ENCODE data around the gene DOCK4.

DNA sequence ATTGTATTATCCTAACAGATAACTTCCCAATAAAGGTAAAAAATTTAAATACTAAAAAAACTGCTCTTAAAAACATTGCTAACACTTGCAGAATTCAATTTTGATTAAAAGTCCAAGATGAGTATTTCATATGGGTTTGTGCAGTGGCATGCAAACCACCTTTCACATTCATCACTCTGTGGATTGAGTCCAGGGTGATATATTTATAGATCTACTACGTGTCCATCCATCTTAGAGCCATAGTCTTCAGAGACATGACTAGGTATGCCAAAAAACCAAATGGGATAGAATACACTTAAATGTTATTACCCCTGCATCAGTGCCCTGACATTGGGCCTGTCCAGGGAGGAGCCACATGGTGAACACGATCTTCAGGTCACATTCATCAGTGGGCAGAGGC is 96.0 kb downstream of the DOCK4 start:
- TF ChIP-seq ZNF274 (IDR thresholded peaks at IDR 0.05; ENCODE audit: low read depth, low read length) (no peak), YY1 (IDR thresholded peaks at IDR 0.05; ENCODE audit: insufficient read depth, insufficient read length) (no peak)

Measured in NT2/D1 (cell line).